Inferior parietal cortex (tissue), 1 donor: Measurements from ENCODE around the gene PPP1R26.
A peak's percentile ranks its signal among the peaks of the same experiment; 100 is the strongest.

ENCODE experiments used
- DNase-seq: peaks from one replicate; pipeline ENCODE4 v3.0.0-alpha.2; 2016; ENCODE audit errors: extremely low spot score

PPP1R26 gene

DNA sequence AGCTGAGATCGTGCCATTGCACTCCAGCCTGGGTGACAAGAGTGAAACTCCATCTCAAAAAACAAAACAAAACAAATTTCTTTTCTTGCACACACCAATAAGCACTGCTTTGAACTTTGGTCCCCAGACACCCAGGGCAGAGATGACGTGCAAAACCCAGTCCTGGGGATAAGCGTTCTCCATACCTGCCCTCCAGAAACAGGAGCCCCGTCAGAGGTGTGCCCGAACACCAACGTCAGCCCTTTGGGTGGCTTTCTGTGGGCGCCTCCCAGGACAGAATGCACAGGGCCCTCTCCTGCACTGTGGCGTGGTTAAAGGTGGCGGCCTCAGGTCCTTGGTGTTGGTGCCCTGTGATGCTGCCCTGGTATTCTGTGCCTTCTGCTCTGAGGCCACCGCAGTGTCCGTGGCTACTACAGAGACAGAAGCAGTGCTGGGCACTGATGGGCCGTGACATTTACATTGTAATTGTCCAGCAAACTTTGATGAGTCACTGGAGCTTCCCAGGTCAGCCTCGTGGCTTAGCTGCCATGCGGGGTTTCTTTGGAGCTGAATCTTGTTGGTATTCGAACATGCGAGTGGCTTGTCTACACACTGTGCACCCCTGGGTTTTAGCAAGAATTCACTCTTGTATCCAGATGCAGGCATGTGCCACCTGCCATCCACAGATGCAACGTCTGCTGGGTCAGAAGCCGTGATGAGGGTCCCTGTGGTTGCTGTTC is 9.8 kb downstream of the PPP1R26 start:
- no peak for DNase-seq

DNA sequence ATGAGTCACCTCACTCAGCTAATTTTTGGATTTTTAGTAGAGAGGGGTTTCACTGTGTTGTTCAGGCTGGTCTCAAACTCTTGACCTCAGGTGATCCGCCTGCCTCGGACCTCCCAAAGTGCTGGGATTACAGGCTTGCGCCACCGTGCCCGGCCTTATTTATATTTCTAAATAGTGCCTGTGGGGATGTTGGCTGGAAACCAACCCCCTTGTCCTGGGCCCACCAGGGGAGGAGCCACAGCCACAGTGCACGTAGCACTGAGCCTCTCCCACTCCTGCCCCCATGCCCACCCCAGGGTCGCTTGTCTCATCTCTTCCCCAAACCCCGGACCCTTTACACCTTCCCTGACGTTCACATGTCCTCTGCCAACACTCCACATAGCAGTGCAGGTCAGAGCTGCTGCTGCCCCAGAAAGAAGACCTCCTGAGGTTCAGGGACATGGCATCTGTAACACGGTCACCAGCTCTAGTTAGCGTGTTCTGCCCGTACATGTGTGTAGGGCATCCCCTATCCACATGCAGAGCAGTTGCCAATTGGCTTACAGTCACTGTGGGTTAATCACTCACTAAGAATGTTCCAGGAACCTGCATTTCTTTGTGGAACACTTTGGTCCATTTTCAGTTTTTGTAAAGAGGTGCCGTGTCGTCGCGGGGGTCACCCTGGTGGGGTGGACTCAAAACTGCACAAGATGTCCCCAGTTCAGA is 10.7 kb downstream of the PPP1R26 start:
- DNase-seq: no peak

DNA sequence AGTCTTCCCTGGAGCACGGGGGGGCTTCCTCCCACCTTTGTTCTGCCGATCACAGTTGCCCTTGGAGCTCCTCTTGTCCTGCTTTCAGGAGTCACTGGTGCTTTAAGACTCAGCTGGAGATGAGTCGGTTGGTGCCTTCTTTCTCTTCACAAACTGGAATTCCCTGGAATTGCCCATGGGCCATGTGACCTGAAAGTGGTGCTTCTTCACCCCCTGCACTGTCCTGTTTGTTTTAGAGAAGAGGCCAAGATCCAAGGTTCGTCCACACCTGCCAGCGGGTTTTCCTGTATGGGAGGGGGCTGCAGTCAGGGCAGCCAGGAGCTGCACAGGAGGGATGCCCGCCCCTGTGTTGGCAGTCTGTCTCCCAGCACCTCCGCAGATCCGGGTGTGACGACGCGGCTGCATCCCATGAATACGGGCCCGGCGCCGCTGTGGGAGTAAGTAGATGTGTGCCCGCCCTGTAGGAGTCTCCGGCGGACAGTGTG is 11.4 kb downstream of the PPP1R26 start:
- no peak for DNase-seq

DNA sequence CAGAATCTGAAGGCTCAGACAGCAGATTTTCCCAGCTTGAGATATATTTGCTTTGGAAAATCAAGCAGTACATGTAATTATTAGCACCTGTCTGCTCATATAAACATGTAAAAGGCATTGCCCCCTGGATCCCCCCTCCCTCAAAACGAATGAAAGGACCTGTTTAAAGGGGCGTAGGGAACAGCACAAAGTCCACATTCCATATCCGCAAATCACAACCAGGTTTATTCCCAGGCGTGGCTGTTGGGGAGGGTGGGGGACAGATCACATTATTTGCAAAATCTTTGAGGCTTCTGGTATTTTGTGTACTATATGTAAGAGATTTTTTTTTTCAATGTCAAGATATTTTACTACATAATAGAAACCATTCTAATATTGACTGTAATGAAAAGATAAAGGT is 12.2 kb downstream of the PPP1R26 start:
- DNase-seq: no peak

DNA sequence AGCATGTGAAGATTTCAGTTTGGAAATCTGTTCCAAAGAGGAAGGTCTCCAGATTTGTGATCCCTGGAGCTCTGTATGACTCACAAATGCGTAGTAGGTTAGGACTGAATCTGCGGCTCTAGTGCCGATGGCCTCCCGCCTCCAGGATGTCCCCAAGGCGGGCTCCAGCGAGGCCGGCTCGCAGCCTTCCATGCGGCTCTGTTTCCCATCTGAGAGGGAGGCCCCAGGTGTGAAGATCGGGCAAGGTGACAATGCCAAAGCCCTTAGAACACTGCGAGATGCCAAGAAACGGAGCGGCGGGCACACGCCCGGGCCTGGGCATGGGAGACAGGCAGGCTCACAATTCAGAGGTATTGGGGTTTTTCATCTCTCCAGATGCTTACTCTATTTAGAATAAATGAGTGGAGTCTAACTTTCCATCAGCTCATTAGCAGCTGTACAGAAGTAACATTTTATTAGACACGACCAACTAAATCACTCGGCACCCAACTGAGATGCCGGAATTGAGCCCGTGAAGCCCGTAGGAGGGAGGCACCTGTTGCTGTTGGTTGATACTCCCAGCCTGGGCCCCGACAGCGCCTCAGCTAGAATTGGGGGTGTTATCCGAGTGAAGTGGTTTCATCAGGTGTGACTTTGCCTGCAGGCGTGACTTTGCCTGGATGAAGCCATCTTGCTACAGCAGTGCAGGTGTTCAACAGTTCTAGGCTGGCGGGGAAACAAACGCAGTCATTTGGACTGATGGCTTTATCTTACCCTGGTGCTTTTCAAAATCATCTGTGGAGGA is 13.5 kb downstream of the PPP1R26 start:
- no peak for DNase-seq

DNA sequence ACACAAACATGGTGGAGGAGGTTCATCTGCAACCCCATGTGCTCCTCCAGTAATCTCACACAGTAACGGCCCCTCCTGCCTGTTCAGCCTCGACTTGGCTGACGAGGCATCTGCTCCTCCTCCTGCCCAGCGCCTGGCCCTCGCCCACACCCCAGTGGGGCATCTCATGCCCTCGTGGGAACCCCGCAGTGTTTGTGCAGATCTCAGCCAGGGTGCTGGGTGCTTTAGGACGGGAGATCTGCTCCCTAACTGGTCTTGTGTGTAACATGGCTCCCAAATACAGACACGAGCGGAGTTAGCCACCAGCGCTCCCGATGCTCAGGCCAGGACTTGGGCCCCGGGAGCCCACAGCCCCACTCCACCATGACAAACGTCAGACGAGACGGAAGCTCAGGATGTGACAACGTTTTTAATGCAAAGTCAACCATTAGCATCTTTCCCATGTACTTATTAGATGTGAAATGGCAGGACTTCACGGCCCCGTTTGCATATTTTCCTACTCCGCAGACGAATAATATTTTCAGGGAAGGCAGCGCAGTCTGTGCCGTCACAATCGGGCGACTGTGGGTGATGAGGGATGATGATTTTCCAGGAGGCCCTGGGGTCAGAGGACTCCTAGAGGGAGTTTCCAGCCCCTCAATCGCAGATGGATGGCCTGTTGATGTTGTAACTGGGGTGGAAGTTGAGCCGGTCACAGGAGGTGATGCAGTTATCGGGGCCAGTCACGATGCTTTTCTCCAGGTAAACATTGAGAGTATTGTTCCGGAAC is 15.4 kb downstream of the PPP1R26 start:
- no peak for DNase-seq

DNA sequence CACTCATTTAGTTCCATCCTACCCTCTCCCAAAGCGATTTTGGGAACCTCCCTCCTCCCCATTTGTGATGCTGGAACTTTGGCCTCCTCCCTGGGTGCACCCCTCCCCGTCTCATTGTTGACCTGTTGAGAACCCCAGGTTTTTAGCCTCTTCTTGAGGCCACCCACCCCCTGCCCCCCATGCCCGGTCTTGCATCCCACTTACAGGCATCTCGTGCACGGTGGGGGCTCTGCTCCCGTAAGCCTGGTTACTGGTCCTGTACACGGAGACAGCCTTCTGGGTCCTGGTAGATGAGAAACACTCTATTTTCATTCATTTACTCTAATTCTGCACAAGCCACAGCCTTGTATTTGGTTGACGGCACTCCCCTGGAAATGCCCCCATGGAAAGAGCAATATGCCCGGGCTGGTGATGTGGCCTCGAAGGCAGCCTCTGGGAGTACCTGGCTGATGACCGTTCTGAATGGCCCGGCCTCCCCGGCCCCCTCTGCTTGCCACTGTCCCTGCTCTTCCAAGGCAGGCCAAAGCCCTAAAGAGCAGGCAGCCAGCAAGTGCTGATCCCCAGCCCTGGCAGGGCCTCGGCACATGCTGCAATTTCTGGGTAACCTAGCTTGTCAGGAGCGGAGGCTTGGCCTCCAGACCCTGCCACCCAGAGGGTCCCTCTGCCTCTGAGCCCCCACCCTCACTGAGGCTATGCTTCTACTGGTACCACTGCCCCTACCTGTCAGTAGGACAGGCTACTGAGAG is 19.0 kb downstream of the PPP1R26 start:
- DNase-seq: no peak

DNA sequence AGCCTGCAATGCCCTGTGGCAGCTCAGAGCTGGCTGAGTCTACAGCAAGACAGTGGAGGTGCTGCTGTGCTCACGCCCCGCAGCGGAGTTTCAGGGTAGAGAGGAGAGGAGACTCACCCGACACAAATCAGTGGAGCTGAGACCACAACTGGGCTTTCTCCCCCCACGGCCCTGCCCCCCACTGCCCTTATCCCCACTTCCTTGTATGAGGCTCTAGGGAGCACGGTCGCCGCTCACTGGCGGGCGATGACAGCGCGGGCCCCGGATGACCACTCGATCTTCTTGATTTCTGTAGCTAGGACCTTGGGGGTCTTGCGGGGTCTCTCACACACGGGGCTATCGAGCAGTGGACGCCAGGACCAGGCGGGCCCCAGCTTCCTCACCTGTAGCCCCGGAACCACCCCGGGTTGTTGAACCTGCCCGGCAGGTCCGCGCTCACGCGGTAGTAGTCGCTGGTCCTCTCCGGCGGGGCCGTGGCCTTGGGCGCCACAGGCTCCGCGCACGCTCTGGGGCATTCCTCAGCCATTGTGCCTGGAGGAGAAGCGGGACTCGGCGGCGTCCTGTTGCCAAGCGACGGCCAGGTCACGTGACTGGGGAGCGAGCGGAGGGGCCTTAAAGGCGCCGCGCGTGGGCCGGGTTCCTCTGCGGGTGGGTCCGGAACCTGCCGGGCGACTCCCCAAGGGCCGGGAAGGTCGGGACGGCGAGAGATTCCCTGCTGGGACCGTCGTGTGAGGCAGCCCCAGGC is 19.9 kb downstream of the PPP1R26 start:
- peak; percentile 94 for DNase-seq

DNA sequence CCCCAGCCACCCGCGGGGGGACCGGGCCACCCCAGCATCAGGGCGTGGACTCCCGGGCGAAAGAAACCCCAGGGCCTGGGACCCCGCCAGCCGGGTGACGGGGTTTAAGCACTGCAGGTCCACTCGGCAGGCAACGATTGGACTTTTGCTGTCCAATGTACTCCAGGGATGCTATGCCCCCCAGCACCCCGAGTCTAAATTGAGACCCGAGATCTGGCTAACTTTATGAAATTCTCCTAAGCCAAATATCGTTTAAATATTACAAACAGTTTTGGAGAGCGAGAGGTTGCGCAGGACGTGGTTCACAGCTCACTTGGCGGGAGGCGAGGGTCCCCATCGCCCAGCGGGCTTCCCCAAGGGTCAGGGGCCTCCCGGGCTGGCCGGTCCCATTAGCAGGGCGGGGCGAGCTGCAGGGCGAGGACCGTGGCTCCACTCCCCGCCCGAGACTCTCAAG is 20.5 kb downstream of the PPP1R26 start:
- DNase-seq: no peak

DNA sequence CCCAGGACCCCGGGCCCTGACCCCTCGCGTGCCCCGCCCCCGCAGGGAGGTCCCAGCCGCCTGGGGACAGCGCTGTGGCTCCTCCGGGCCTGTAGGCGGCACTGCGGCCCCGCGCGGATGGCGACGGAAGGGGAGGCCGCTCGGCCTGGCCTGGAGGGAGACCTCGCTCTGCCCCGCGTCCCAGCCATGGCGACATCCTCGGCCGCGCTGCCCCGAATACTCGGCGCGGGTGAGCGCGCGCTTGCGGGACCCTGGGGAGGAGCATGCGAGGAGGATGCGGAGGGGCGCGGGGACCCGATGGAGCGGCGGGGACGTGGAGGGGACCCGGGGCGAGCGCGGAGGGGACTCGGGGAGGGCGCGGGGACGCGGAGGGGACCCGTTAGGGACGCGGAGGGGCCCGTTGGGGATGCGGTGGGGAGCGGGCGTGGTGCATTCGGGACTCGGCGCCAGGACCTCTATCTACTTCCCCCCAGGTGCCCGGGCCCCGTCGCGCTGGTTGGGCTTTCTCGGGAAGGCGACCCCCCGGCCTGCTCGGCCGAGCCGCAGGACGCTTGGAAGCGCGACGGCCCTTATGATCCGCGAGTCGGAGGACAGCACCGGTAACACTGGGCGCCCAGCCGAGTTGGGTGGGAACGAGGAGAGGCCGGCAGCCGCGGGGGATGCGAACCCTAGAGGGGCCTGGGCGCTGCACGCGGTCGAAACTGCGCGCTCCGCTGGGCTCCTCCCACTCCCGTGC is 21.1 kb downstream of the PPP1R26 start, which contains the start of gene MRPS2:
Gene MRPS2 (plus strand): TSS at position 158 of the 736 bp plus-strand sequence. CDS start 29 bp downstream, at position 187.
- peak; percentile 84 for DNase-seq

DNA sequence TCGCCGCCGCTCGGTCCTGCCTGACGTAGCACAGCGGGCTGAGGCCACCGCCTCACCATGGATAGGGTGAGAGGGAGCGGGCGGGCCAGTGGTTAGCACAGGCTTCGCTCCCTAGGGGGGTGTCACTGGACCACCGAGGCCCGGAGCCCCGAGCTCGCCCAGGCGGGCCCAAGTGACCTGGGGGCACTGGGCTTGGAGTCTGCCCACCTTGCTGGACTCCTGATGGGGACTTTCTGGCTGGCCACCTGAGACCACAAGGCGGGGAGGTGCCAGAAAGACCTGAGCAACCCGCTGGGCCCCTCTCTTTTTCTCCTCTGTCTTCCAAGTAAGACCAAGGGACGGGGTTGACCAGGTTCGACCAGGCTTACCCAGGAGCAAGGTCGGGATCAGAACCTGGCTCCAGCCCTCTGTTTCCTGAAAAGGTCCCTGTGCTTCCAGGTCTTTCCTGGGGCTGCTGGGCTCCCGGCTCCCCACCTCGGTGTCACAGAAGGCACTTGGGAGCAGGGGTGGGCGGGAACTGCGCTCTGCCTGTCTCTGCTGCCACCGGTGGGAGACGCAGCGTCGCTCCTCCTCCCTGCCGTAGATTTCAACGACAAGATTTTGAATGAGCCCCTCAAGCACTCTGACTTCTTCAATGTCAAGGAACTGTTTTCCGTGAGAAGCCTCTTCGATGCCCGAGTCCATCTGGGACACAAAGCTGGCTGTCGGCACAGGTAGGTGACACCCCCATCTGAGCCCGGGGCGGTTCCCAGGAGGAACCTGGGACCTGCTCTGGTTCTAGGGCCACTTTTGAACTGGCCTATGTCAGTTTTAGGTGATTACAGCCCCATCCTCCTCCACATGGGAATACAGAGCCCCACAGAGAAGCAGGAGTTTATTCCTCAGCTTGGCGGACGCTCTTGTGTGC is 21.9 kb downstream of the PPP1R26 start:
- DNase-seq: no peak

DNA sequence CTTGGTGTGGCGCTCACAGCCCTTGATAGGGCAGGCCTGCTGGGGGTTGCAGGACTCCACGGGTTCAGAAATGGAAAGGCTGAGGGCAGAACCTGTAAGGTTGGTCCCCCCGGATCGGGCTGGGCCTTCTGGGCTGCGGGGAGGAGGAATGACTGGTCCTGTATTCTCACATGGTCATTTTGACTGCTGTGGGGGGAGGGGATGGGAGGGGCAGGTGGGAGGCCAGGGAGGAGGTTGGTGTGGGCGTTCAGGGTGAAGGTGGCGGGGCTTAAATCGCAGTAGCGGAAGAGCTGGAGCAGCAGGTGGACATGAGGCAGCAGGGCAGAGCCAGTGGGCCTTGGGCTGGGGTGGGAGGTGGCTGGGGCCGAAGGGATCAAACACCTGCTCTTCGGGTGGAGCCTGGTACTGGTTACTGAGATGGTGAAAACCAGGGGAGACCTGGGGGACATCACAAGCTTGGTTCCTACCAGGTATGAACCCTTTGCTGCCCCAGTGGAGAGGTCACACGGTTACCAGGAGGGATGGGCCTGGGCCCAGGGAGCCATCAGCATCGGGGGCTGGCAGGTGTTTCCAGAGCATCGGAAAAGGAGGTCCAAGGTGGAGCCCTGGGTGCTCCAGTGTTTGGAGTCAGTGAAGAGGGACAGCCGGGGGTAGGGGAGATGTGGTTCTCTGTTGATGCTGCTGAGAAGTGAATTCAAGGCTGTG is 22.7 kb downstream of the PPP1R26 start:
- no peak for DNase-seq

DNA sequence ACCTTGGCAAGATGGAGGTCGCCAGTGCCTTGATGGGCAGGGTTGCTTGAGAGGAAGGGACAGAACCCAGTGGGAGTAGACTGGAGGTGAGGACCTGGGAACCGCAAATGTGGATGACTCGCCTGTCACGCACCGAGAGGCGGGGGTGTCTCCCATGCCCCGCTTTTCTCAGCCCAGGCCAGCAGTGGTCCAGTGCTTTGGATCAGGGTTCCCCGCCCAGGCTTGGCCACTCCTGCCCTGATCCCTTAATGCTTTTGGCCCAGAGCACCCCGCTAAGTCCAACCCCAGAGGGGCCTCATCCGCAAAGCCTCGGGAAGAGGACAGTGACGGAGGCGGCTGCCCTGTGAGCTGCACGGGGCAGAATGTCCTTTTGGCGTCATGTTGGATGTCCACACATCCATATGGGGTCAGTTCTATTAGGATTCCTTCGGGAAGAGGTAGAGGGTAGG is 23.3 kb downstream of the PPP1R26 start:
- DNase-seq: no peak

DNA sequence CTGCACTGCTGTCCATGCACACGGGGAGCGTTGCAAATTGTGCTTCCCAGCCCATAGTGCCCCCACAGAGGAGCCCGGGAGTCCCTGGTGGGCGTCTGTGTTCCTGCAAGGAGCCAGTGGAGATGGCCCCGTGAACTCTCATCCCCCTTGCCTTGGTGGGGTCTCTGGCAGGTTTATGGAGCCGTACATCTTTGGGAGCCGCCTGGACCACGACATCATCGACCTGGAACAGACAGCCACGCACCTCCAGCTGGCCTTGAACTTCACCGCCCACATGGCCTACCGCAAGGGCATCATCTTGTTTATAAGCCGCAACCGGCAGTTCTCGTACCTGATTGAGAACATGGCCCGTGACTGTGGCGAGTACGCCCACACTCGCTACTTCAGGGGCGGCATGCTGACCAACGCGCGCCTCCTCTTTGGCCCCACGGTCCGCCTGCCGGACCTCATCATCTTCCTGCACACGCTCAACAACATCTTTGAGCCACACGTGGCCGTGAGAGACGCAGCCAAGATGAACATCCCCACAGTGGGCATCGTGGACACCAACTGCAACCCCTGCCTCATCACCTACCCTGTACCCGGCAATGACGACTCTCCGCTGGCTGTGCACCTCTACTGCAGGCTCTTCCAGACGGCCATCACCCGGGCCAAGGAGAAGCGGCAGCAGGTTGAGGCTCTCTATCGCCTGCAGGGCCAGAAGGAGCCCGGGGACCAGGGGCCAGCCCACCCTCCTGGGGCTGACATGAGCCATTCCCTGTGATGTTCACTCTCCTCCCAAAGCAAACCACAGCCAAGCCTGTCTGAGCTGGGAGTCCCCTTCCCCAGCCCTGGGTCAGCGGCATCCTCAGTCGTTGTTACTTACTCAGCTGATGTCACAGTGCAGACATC is 24.0 kb downstream of the PPP1R26 start:
- no peak for DNase-seq

DNA sequence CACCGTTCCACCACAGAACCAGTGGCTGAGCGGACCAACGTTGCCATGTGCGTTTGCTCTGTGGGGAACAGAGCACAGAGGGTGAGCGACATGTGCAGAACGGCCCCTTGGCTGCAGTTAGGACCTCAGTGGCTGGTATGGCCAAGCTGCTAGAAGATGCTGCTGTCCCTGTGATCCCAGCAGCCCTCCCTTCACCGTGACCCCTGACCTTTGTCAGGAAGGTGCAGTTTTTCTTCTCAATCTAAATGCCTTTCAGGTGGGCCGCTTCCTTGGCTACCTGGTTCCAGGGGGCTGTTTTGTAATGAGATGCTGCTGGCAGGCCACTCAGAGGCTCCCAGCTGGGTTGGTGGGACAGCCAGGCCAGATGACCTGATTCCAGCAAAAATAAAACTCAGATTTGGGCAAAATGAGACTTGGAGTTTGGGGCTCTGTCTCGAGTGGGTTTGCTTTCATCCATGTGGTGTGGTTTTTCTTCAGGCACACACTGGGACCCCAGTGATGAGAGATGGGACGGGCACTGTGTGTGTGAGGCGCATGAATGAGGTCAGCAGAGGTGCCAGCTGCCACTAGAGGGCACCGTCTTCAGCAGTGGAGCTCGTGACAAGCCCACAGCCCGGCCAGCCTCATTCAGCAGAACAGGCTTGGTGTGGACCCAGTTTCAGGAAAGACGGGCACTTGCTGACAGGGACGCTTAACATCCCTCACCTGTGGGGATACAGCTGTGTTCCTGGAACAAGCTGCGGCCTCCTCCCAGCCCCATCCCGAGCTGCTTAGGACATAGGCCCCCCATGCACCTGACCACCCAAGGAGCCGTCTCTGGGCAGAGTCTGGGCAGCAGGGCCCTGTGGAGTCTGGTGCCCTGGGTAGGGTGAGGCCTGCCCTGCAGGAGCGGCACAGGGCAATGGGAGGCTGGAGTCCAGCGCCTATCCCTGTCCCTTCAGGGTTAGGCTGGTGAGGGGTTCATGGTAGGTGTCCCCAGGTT is 25.0 kb downstream of the PPP1R26 start:
- peak; percentile 55 for DNase-seq
